ENCODE data around the gene TMBIM4.
"Not testable (repeated sequence)": the region's sequence is repeated elsewhere in the genome, so short reads cannot be mapped to it uniquely, and the experiment has no call there.

The TMBIM4 gene

DNA sequence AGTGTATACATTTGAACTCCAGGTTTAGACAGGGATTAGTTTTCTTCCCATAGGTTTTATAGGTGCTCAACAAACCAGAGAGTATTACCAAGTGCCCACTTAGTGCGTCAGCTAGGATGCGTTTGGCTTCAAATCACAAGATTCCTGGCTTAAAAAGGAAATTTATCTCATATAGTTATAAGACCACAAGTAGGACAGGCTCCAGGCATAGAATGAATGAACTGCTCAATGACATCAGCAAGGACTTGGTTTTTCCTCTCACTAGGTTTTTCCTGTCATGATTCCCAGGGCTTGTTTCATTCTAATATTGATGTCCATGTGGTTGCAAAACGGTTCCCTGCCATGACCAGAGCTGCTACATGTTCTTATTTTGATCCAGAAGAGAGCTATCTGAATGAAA is 13.2 kb upstream of the TMBIM4 start:
- no peak for DNase-seq

DNA sequence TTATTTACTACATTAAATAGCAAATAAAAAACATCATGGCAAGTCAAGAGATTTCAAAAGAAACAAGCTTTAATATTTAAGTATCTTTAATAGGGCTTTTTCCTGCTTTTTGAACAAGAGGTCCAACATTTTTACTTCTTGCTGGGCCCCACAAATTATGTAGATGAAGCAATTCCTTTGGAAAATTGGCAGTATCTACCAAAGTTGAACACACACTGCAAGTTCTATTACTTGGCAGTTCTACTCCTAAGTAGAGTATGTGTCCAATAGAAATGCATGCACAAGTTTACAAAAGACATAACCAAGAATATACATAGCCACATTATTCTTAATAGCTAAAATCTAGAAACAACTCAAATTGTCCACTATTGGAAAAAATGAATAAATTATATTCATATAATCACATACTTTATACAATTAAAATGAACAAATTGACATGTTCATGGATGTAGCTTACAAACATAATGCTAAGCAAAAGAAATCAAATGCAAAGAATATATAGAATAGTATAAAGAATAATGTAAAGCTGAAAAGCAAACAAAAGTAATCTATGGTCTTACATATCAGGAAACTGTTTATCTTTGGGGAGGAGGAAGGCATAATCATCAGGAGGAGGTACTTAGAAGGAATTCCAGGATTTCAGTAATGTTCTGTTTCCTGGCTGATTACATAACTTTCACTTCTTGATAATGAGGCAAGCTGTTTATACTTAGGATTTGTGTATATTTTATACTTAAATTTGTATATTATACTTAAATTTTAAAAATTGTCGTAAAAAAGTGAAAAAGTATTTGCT is 6.5 kb upstream of the TMBIM4 start:
- DNase-seq = no peak

DNA sequence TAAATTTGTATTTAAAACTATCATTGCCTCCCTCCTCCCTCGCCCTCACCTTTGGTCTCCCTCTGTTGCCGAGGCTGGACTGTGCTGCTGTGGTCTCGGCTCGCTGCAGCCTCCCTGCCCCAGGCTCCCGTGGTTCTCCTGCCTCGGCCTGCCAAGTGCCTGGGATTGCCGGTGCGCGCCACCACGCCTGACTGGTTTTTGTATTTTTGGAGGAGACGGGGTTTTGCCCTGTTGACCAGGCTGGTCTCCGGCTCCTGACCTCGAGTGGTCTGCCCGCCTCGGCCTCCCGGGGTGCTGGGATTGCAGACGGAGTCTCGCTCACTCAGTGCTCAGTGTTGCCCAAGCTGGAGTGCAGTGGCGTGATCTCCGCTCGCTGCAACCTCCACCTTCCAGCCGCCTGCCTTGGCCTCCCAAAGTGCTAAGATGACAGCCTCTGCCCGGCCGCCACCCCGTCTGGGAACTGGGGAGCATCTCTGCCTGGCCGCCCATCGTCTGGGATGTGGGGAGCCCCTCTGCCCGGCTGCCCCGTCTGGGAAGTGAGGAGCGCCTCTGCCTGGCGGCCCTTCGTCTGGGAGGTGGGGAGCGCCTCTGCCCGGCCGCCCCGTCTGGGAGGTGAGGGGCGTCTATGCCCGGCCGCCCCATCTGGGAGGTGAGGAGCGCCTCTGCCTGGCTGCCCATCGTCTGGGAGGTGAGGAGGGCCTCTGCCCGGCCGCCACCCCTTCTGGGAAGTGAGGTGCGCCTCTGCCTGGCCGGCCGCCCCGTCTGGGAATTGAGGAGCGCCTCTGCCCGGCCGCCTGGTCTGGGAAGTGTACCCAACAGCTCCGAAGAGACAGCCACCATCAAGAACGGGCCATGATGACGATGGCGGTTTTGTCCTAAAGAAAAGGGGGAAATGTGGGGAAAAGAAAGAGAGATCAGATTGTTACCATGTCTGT is 4.9 kb upstream of the TMBIM4 start:
- DNase-seq = not testable (repeated sequence)

DNA sequence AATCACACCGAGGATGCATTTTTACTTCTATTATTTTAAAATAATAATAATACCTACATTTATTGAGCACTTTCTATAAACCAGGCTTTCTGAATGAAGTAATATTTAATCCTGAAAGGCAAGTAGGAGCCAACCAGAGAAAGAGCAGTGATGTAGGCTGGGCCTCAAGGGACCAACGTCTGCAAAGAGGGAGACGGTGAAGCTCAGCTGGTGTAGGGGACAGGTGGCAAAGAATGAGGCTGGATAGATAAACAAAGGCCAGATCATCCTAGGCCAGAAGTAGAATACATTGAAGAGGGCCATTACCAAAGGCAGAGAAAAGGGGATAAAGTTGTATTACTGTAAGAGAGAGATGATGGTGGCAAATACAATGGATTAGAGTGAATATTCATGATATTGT is 810 bp upstream of the TMBIM4 start:
- no peak for DNase-seq

- DNase-seq = peak in 1 of 2 experiments; percentile 5
These were observed 1.4 kb downstream of the TMBIM4 start for GRCh38 chr12:66168410-66168809.

DNA sequence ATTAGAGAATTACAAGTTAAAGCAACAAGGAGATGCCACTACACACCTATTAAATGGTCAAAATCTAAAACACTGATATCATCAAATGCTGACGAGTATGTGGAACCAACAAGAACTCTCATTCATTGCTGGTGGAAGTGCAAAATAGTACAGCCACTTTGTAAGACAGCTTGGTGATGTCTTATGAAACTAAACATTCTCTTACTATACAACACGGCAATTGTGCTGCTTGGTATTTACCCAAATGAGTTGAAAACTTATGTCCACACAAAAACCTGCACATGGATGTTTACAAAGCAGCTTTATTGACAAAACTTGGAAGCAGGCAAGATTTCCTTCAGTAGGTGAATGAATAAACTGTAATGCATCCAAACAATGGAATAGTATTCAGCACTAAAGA is 3.2 kb downstream of the TMBIM4 start:
- no peak for DNase-seq

DNA sequence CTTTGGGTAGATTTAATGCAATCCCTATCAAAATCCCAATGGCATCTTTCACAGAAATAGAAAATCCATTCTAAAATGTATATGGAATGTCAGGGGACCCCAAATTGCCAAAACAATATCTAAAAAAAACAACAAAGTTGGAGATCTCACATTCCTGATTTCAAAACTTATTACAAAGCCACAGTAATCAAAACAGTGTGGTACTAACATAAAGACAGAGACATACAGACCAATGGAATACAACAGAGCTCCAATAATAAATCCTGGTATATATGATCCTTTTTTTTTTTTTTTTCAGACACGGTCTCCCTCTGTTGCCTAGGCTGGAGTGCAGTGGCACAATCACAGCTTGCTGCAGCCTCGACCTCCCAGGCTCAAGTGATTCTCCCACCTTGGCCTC is 4.7 kb downstream of the TMBIM4 start:
- DNase-seq = no peak

GRCh38 chr12:66164349-66164821 is 5.4 kb downstream of the TMBIM4 start:
- DNase-seq = no peak

GRCh38 chr12:66163289-66163688 is 6.5 kb downstream of the TMBIM4 start:
- DNase-seq = no peak

DNA sequence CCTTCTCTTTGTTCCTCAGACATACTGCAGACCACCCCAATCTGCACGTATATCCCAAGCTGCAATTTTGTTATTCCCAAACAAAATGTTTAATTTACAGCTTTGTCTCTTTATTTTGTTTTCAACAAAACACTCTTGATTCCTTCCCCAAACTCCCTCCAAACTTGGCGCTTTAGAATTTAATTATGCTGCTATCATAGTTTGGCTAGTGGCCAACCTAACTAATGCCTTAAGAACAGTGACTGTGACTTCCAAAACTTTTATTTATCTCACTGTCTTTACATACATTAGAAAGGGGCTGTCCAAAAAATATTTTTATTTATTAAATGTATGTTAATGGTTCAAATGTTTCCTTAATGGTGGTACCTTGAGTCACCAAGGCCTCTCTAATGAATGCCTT is 7.1 kb downstream of the TMBIM4 start:
- DNase-seq = no peak

- no peak for DNase-seq
These were observed 9.1 kb downstream of the TMBIM4 start for GRCh38 chr12:66160704-66161103.

DNA sequence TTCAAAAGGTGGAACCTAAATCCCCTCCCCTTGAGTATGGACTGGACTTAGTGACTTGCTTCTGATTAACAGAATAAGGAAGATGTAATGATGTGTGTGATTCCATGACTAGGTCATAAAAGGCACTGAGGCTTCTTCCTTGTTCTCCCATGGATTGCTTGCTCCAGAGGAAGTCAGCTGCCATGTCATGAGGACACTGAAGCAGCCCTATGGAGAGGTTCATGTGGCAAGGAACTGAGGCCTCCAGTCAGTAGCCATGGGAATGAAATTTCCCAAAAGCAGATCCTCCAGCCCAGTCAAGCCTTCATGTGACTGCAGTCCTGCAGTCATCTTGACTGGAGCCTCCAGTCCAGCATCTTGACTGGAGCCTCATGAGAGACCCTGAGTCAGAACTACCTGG is 10.7 kb downstream of the TMBIM4 start:
- DNase-seq = no peak

DNA sequence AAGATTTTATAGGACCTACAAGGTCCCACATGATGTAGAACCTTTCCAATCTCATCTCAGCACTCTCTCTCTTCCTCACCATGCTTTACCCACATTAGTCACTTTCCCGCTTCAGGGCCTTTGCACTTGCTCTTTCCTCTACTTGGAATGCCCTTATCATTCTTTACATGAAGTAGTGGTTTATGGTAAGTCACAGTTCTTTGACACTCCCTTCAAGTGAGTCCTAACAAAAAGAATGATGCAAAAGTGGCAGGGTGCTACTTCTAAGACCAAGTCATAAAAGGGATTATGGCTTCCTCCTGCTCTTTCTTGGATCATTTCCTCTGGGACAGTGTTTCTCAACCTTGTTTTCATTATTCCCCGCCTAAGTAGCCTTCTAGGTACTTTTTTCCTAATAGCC is 13.1 kb downstream of the TMBIM4 start:
- no peak for DNase-seq

- no peak for DNase-seq
These were observed 15.0 kb downstream of the TMBIM4 start for GRCh38 chr12:66154776-66155175.

DNA sequence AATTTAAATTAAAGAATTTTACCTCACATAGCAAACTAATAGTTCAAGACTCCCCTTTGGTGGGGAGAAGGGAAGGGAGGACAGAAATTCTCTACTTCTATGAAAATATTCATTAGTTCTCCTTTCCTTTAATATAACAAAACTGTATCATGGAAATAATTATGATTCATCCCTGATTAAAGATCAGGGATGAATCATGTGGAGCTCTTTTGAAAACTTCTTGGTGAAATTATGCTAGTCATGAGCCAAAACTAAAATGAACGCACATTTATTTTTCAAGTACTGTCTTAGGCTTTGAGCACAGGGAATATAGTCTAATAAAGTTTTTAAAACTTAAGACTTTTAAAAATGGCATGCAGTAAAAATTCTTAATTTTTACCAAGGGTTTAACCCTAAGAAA is 17.1 kb downstream of the TMBIM4 start:
- no peak for DNase-seq

DNA sequence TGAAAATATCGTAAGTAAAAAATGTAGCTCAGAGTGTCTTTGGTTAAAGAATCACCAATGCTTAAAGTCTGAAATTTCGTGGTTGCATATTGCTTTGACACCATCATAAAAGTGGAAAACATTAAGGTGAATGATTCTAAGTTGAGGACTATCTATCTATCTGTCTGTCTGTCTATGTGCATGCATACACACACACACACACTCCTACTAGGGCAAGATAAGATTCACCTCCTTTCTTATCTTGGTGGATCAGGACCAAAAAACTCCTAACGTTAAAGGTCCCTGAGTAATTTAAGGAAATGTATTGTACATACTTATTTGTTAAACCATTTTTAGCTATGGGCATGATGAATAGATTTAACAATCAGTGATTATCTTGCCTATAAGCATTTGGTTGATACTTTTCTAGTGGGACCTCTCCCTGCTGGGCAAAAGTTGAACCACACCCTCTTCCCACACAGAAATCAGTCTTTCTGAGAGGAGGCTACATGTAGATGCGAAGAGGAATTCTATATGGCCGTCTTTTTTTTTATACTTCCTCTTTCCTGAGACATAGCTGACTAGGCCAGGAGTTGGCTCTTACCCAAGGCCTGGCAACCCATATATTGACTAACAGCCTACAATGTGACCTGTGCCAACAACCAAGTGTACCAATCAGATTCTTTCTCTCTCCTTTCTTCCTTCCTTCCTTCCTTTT is 19.9 kb downstream of the TMBIM4 start:
- DNase-seq = no peak

DNA sequence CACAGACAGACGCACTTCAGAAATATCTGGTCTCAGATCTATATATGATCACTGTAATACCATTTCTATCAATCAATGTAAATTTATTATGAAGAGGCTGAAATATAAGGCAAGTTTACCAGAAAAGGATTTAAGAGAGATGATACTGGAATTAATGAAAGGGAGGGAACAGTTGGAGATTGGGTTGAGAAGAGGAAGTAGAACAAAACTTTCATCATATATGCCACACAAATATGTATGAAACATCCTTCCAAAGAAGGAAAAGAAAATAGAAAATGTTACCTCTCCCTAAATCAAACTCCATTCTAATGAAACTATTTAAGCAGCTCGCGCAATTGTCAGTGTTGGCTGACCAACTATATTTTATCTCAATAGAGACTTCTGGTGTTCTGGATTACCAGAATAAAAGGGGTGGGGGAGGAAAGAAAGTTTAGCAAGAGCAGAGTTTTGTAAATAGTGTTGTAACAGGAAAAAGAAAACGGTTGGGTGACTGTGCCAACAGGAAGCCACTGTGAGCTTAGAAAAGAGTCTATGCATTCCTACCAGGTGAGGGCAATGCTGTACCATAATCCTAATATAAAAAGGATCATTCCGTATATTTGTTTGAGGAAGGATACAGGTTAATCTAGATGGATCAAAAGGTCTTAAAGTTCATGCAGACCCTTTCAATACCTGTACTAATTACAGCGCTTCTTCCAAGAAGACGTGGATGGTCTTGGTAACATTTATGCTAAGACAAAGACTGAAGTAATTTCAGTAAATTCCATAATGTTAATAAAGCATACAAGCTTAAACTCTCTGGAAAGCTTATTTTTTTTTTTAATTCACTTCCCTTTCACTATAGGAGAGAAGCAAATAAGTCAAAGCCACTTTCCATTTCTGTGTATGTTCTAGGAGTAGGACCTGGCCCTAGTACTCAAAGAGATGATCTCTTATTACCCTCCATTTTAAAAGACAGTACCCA is 24.7 kb downstream of the TMBIM4 start:
- peak; percentile 36 to 51 for DNase-seq

- no peak for DNase-seq
These were observed 25.9 kb downstream of the TMBIM4 start for GRCh38 chr12:66143868-66144267.

- DNase-seq = no peak
These were observed 27.0 kb downstream of the TMBIM4 start for GRCh38 chr12:66142826-66143225.

DNA sequence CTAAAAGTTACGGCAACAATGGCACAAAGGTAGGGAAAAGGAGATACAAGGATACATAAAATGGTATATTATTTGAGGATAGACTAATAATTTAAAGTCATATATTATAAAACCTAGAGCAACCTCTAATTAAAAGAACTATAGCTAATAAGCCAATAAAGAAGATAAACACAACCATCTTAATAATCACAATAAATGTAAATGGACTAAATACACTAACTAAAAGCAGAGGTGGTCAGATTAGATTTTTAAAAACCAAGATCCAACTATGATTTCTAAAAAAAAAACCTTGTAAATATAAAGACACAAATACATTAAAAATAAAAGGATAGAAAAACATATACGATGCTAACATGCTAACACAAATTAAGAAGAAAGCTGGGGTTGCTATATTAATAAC is 28.5 kb downstream of the TMBIM4 start:
- DNase-seq = no peak

GRCh38 chr12:66140731-66141130 is 29.1 kb downstream of the TMBIM4 start:
- DNase-seq = no peak

DNA sequence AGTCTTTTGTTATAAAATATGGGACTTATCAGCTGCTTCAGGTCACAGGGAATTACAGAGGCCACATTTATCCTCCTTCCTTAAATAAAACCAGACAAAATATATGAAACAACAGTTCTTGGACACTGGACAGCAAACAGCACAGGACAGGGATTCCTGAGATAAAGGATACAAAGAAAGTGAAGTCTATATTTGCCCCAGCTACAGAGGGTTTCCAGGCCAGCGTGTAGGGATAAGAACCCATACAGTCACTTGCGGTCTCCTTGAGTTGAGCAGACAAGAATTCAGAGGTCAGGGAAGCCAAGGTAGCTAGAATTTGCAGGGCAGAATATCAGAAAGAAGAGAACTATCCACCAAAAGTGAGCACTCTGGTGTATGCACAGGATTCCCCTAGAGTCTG is 30.5 kb downstream of the TMBIM4 start:
- no peak for DNase-seq
